GM12874 (cell line): ENCODE results near the gene DUSP8.

ENCODE experiments used
- TF ChIP-seq, protein P1 (sequence below): IDR thresholded peaks from 2 replicates; pipeline ENCODE4 v1.5.1; 2011; ENCODE audit warnings: low read depth, mild to moderate bottlenecking, control low read depth, low read length, moderate library complexity; ENCODE audit not compliant: insufficient read depth

Gene DUSP8

DNA sequence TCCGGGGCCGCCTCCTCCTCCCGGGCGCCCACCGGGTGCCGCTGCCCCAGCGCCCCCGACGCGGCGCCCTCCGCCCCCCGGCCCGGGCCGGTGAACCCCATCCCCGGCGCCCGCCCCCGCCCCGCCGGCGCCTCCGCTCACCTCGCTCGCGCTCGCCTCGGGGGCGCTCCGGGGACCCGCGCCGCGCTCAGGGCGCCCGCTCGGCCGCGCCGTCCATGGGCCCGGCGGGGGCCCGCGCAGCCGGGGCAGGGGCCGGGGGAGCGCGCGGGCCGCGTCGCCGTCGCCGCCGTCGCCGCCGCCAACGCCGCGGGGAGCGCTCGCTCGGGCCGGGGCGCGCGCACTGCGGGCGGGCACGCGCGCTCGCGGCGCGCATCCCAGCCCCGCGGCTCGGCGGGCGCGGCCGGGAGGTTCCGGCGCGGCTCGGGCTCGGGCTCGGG, 293 bp downstream of the DUSP8 start:
- TF ChIP-seq, protein P1, sequence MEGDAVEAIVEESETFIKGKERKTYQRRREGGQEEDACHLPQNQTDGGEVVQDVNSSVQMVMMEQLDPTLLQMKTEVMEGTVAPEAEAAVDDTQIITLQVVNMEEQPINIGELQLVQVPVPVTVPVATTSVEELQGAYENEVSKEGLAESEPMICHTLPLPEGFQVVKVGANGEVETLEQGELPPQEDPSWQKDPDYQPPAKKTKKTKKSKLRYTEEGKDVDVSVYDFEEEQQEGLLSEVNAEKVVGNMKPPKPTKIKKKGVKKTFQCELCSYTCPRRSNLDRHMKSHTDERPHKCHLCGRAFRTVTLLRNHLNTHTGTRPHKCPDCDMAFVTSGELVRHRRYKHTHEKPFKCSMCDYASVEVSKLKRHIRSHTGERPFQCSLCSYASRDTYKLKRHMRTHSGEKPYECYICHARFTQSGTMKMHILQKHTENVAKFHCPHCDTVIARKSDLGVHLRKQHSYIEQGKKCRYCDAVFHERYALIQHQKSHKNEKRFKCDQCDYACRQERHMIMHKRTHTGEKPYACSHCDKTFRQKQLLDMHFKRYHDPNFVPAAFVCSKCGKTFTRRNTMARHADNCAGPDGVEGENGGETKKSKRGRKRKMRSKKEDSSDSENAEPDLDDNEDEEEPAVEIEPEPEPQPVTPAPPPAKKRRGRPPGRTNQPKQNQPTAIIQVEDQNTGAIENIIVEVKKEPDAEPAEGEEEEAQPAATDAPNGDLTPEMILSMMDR, result no peak

GRCh38 chr11:1570896-1571759, 943 bp downstream of the DUSP8 start:
- TF ChIP-seq, protein P1, result no peak

DNA sequence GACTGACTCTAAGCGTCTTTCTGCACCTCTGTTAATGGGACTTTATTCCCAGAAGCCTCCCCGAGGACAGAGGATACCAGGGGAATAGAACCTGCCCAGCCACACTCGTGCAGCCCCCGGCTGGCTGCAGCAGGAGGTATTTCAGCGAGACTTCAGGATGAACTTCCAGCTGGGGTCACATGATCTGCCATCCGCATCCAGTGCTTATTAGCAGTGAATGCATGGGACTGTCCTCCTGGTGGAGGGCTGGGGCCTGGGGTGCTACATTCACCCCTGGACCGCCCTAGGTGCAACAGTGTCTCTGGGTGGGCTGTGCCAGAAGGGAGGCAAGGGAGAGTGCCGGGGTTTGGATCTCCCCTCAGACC, 1.6 kb downstream of the DUSP8 start:
- TF ChIP-seq, protein P1, result no peak

- TF ChIP-seq, protein P1, result no peak
These were observed 2.0 kb downstream of the DUSP8 start for GRCh38 chr11:1570001-1570453.

DNA sequence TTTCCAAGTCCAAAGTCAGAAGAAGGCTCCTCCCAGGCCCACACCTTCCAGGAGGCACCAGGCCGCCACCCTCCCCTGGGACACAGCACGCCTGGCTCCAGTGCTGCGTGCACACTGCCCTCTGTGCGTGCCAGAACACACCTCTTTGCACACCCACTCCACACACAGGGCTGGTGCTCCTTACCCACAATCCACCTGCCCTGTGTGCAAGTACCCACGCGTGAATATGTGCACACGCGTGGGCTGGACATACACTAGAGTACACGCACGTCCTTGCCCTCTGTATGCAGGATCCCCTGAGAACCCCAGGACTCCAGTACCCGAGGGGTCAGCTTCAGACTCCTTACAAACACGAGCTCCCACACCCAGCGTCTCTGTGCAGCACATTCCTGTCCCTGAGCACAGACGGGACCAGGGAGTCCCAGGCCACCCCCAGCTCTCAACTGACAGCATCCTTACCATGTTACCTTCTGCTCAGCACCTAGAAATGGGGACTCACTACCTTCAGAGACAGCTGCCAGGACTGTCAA, 2.8 kb downstream of the DUSP8 start:
- TF ChIP-seq, protein P1, result no peak

DNA sequence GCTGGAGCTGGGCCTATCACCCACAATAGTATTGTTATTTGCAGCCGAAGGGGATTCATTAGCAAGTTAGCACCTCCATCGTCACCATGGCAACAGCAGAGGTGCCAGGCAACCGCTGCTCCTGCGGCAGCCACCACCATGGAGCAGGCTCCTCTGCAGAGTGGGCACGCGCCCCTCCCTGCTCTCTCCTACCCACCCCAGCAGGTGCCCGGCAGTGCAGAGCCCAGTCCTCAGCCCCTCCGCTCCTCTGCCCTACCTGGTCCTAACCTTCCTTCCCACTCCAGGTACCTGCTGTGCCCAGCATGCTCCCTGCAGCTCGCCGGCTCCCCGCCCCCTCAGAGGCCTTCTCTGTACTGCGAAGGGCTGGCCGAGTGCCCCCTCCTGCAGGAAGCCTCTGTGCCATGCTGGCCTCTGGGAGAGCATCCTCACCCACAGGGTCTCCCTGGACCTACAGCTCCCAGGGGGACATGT, 3.6 kb downstream of the DUSP8 start:
- TF ChIP-seq, protein P1, result no peak

DNA sequence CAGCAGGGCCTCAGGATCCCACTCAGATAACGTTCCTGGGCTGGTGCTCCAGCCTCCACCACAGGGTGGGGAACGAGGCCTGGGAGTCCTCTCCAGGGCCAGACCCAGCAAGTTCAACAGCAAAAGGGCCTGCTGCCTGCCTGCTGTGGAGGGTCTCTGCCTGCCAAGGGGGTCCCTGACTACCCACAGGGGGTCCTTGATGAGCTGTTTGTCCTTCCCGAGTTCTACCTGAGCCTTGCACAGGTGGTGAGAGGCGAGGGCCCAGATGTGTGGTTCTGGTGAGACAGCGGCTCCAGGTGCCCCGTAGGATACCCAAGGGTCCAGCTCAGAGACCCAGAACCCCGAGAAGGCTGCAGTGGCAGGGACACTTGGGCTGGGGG, 4.4 kb downstream of the DUSP8 start:
- TF ChIP-seq, protein P1, result no peak
